ENCODE results near the gene FAN1. TPM values are rescaled to one million over a fixed set of nuclear protein-coding genes. Genes with fewer than 3 reads are reported as not detected.

The FAN1 gene
- total and polyA plus RNA-seq, 4 donors = 7.3 to 23.0 (median 11.3) TPM

- TF ChIP-seq CTCF (IDR thresholded peaks at IDR 0.05; ENCODE audit: control extremely low read depth, extremely low read depth) = no peak
- Histone ChIP-seq H3K27me3 (ENCODE audit: control insufficient read depth in 3 of 3, insufficient read depth in 3 of 3, low read length in 2 of 3) (no peaks in the 10 kb centered on the region), H3K9ac (ENCODE audit: insufficient read depth in 1 of 2, low read length in 2 of 2) (no peak overlapping the region), H3K27ac (ENCODE audit: low read depth in 1 of 2, low read length in 1 of 2) (no peak overlapping the region), H3K4me1 (ENCODE audit: control insufficient read depth in 5 of 5, insufficient read depth in 5 of 5, low read length in 5 of 5) (peaks cover 0 to 4% (median 0%) of the 10 kb centered on the region in 5 donors), H3K9me3 (ENCODE audit: control insufficient read depth in 4 of 4, insufficient read depth in 3 of 4, low read length in 3 of 4) (no peaks in the 10 kb centered on the region), H3K4me3 (no peak overlapping the region), H3K36me3 (ENCODE audit: control insufficient read depth in 4 of 4, insufficient read depth in 4 of 4, low read length in 4 of 4) (peaks cover 18 to 56% (median 46%) of the 10 kb centered on the region in 4 donors)
- no peak for DNase-seq
- 89% methylated on average over 6 of the region's 6 CpGs for WGBS, 2 donors
- no peak for ATAC-seq (ENCODE audit: insufficient read depth, low FRiP score)
Observed at GRCh38 chr15:30956216-30957124, 52.8 kb downstream of the FAN1 start.

GRCh38 chr15:30958219-30958618, 54.5 kb downstream of the FAN1 start:
- DNase-seq (no peak), ATAC-seq (ENCODE audit: insufficient read depth, low FRiP score) (no peak)
- Histone ChIP-seq H3K36me3 (ENCODE audit: control insufficient read depth in 4 of 4, insufficient read depth in 4 of 4, low read length in 4 of 4) (peaks cover 8 to 52% (median 32%) of the 10 kb centered on the region in 4 donors), H3K4me1 (ENCODE audit: control insufficient read depth in 5 of 5, insufficient read depth in 5 of 5, low read length in 5 of 5) (peaks cover 0 to 4% (median 0%) of the 10 kb centered on the region in 5 donors), H3K27me3 (ENCODE audit: control insufficient read depth in 3 of 3, insufficient read depth in 3 of 3, low read length in 2 of 3) (no peaks in the 10 kb centered on the region), H3K4me3 (no peak overlapping the region), H3K9ac (ENCODE audit: insufficient read depth in 1 of 2, low read length in 2 of 2) (no peak overlapping the region), H3K27ac (ENCODE audit: low read depth in 1 of 2, low read length in 1 of 2) (no peak overlapping the region), H3K9me3 (ENCODE audit: control insufficient read depth in 4 of 4, insufficient read depth in 3 of 4, low read length in 3 of 4) (no peaks in the 10 kb centered on the region)
- TF ChIP-seq CTCF (IDR thresholded peaks at IDR 0.05; ENCODE audit: control extremely low read depth, extremely low read depth) = no peak
- 93 to 98% methylated on average over 5 of the region's 5 CpGs for WGBS, 2 donors

- Histone ChIP-seq H3K27me3 (ENCODE audit: control insufficient read depth in 3 of 3, insufficient read depth in 3 of 3, low read length in 2 of 3) (no peaks in the 10 kb centered on the region), H3K27ac (ENCODE audit: low read depth in 1 of 2, low read length in 1 of 2) (no peak overlapping the region), H3K9me3 (ENCODE audit: control insufficient read depth in 4 of 4, insufficient read depth in 3 of 4, low read length in 3 of 4) (no peaks in the 10 kb centered on the region), H3K4me3 (no peak overlapping the region), H3K9ac (ENCODE audit: insufficient read depth in 1 of 2, low read length in 2 of 2) (no peak overlapping the region), H3K4me1 (ENCODE audit: control insufficient read depth in 5 of 5, insufficient read depth in 5 of 5, low read length in 5 of 5) (no peaks in the 10 kb centered on the region), H3K36me3 (ENCODE audit: control insufficient read depth in 4 of 4, insufficient read depth in 4 of 4, low read length in 4 of 4) (peaks cover 9 to 39% (median 23%) of the 10 kb centered on the region in 4 donors)
- DNase-seq (no peak), ATAC-seq (ENCODE audit: insufficient read depth, low FRiP score) (no peak)
- no peak for TF ChIP-seq CTCF (IDR thresholded peaks at IDR 0.05; ENCODE audit: control extremely low read depth, extremely low read depth)
Observed at GRCh38 chr15:30962079-30962478, 58.4 kb downstream of the FAN1 start.
